A673 (cell line): ENCODE results near the gene FGF14. TPM values are rescaled to one million over a fixed set of nuclear protein-coding genes. Genes with fewer than 3 reads are reported as not detected.

Source experiments
- BruUV-seq: library from RNA; stranded (reverse); fragments of 400-500 nt; replicated peaks from 2 replicates; lab custom pipeline; 2021; lab: Mats Ljungman, UMichigan
- CTCF ChIA-PET: fragments of 300-600 bp; sonication (Branson Sonifier 250); formaldehyde crosslinking; loops from one replicate; lab custom pipeline; 2022; ENCODE audit warnings: antibody characterized with exemption; lab: Charles Lee
- POLR2A ChIA-PET: fragments of 300-600 bp; sonication (Branson Sonifier 250); formaldehyde crosslinking; loops from one replicate; lab custom pipeline; 2022; ENCODE audit warnings: antibody characterized with exemption; ENCODE audit not compliant: low non-redundant PET; lab: Charles Lee
- DNase-seq: peaks from one replicate; pipeline ENCODE4 v3.0.0-alpha.2; 2015; ENCODE audit warnings: low spot score
- H3K27ac ChIP-seq: fragments of 200-600 bp; sonication (generic); 2 replicates; pipeline ENCODE4 v1.5.1; 2016; ENCODE audit warnings: mixed run types, low read depth, mild to moderate bottlenecking, mixed read lengths, antibody characterized with exemption, low read length; ENCODE audit not compliant: poor library complexity, severe bottlenecking
- H3K27me3 ChIP-seq: fragments of 200-600 bp; sonication (generic); replicated peaks from 2 replicates; pipeline ENCODE4 v1.6.1; 2017; ENCODE audit warnings: mixed run types, low read depth, mild to moderate bottlenecking, mixed read lengths, antibody characterized with exemption, low read length; ENCODE audit not compliant: insufficient read depth, poor library complexity
- H3K36me3 ChIP-seq: fragments of 200-600 bp; sonication (generic); 2 replicates; pipeline ENCODE4 v1.6.1; 2016; ENCODE audit warnings: mixed run types, mild to moderate bottlenecking, mixed read lengths, antibody characterized with exemption, low read length; ENCODE audit not compliant: insufficient read depth, poor library complexity, severe bottlenecking
- H3K4me1 ChIP-seq: fragments of 200-600 bp; sonication (generic); 2 replicates; pipeline ENCODE4 v1.6.1; 2017; ENCODE audit warnings: mixed run types, mild to moderate bottlenecking, mixed read lengths, antibody characterized with exemption, low read length; ENCODE audit not compliant: insufficient read depth, poor library complexity, severe bottlenecking
- H3K4me3 ChIP-seq: fragments of 200-600 bp; sonication (generic); 2 replicates; pipeline ENCODE4 v1.5.1; 2016; ENCODE audit warnings: low read depth, mixed run types, mild to moderate bottlenecking, mixed read lengths, low read length; ENCODE audit not compliant: poor library complexity, severe bottlenecking
- H3K9me3 ChIP-seq: fragments of 200-600 bp; sonication (generic); 2 replicates; pipeline ENCODE4 v1.6.1; 2016; ENCODE audit warnings: mixed run types, low read depth, mild to moderate bottlenecking, mixed read lengths, antibody characterized with exemption, low read length; ENCODE audit not compliant: poor library complexity, severe bottlenecking
- EZH2 ChIP-seq: fragments of 200-600 bp; sonication (generic); IDR thresholded peaks from 2 replicates; pipeline ENCODE4 v1.6.1; 2017; ENCODE audit warnings: borderline replicate concordance, low read depth, mild to moderate bottlenecking, mixed read lengths, antibody characterized with exemption, low read length; ENCODE audit not compliant: poor library complexity, severe bottlenecking
- intact Hi-C: fragments of 100-400 bp; cut with micrococcal nuclease; formaldehyde crosslinking; loops from one replicate; pipeline ENCODE4 v1.10.0; 2022; ENCODE audit not compliant: unreplicated experiment
- total RNA-seq: library from RNA; stranded (reverse); gene quantifications from 2 replicates; pipeline ENCODE4 v1.2.3, GENCODE V29; 2021
- TF ChIP-seq, protein P1 (sequence below): fragments of 300-800, 200-600 bp; sonication (generic); conservative IDR thresholded peaks from 2 replicates; pipeline ENCODE4 v1.5.1; 2017; ENCODE audit warnings: low read depth, mild to moderate bottlenecking, antibody characterized with exemption, low read length, moderate library complexity, mixed read lengths

FGF14 gene
- total RNA-seq, 1 experiment from 2014 or later, result 19.7 TPM

DNA sequence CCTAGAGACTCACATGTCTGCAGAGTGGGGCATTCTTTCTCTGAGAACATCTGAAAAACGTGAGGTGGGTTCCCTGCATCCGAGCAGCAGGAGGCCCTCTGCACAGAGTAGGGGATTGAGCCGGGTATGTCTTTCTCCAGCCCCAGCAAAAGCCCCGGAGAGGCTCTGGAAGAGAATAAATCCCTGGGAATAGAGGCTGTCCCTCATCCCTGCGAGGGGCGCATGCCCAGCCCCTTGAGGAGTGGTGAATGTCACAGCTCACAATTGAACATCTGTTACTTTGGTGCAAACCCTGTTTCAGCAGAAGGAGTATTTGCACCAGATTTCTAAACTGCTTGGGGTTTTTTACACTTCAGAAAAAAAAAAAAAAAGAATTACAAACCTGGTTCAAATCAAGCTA is 164.6 kb downstream of the FGF14 start:
- no peaks in the 10 kb centered on the region for H3K9me3 ChIP-seq
- no peaks in the 10 kb centered on the region for H3K27me3 ChIP-seq
- no peak overlapping the region for H3K4me3 ChIP-seq
- peaks cover 7% of the 10 kb centered on the region for H3K4me1 ChIP-seq
- POLR2A ChIA-PET, result interaction anchor here (0.6 kb wide), 1 partner anchor 34 kb away, joined by 3 read pairs; no protein-coding TSS in a partner anchor
- intact Hi-C loops, result no loop called here
- no peak for TF ChIP-seq EZH2
- TF ChIP-seq, protein P1, sequence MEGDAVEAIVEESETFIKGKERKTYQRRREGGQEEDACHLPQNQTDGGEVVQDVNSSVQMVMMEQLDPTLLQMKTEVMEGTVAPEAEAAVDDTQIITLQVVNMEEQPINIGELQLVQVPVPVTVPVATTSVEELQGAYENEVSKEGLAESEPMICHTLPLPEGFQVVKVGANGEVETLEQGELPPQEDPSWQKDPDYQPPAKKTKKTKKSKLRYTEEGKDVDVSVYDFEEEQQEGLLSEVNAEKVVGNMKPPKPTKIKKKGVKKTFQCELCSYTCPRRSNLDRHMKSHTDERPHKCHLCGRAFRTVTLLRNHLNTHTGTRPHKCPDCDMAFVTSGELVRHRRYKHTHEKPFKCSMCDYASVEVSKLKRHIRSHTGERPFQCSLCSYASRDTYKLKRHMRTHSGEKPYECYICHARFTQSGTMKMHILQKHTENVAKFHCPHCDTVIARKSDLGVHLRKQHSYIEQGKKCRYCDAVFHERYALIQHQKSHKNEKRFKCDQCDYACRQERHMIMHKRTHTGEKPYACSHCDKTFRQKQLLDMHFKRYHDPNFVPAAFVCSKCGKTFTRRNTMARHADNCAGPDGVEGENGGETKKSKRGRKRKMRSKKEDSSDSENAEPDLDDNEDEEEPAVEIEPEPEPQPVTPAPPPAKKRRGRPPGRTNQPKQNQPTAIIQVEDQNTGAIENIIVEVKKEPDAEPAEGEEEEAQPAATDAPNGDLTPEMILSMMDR, result no peak
- no peak overlapping the region for H3K27ac ChIP-seq
- BruUV-seq, result no TSS peak
- no peaks in the 10 kb centered on the region for H3K36me3 ChIP-seq
- CTCF ChIA-PET, result interaction anchor here (0.6 kb wide), 1 partner anchor 207 kb away, joined by 3 read pairs; no protein-coding TSS in a partner anchor
- DNase-seq, result no peak

DNA sequence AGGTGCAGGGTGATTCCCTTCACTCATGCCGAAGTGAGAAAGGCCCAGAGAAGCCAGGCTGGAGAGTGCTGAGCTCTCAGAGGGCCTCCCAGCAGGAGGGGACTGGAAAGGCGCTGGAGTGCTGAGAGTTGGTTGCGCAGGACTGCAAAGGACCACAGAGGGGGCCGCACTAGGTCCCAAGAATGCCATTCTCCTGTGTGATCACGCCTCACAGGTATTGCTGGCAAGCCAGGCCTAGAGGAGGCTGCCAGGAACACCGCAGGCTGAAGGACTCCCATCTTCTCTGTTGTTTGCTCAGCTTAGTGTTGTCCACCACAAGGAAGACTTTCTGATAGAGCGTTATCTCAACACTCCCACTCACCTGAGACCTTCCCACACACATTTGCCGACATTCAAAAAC is 165.0 kb downstream of the FGF14 start:
- Histone ChIP-seq H3K27ac (no peak overlapping the region), H3K27me3 (no peaks in the 10 kb centered on the region), H3K9me3 (no peaks in the 10 kb centered on the region), H3K4me1 (peaks cover 7% of the 10 kb centered on the region), H3K4me3 (no peak overlapping the region), H3K36me3 (no peaks in the 10 kb centered on the region)
- TF ChIP-seq EZH2, result no peak
- TF ChIP-seq, protein P1, result no peak
- no peak for DNase-seq
- intact Hi-C loops, result no loop called here
- ChIA-PET CTCF (no interaction called here), POLR2A (no interaction called here)
- no TSS peak for BruUV-seq

DNA sequence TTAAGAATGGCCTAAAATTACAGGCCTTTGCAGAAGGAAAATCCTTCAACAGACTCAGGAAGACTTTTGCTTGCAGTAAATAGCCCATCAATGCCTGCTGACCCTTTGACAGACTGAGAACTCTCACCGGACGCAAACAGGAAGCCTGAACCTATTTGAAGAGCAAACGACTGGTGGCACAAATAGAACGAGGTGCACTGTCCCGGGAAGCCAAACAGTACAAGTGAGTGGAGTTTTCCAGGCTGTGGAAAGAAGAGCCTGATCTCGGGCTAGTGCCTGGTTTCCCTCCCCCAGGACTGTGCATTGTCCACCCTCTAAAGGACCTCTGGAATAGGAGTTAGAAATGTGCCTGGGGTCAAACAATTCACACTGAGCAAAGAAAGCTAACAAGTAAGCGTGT is 165.5 kb downstream of the FGF14 start:
- intact Hi-C loops, result no loop called here
- no TSS peak for BruUV-seq
- H3K4me3 ChIP-seq, result no peak overlapping the region
- no peaks in the 10 kb centered on the region for H3K9me3 ChIP-seq
- H3K36me3 ChIP-seq, result no peaks in the 10 kb centered on the region
- TF ChIP-seq, protein P1, result no peak
- TF ChIP-seq EZH2, result no peak
- no peaks in the 10 kb centered on the region for H3K27me3 ChIP-seq
- peaks cover 7% of the 10 kb centered on the region for H3K4me1 ChIP-seq
- CTCF ChIA-PET, result no interaction called here
- POLR2A ChIA-PET, result no interaction called here
- DNase-seq, result no peak
- H3K27ac ChIP-seq, result no peak overlapping the region
